HG03558 (cell line): ENCODE measurements around the gene TUBB.

Experiments used
- ATAC-seq: cut with Tn5 transposase; IDR thresholded peaks from one replicate; pipeline ENCODE4 v1.9.1; 2021; ENCODE audit warnings: moderate number of reproducible peaks; ENCODE audit not compliant: unreplicated experiment; ENCODE audit errors: extremely low read depth

The TUBB gene

DNA sequence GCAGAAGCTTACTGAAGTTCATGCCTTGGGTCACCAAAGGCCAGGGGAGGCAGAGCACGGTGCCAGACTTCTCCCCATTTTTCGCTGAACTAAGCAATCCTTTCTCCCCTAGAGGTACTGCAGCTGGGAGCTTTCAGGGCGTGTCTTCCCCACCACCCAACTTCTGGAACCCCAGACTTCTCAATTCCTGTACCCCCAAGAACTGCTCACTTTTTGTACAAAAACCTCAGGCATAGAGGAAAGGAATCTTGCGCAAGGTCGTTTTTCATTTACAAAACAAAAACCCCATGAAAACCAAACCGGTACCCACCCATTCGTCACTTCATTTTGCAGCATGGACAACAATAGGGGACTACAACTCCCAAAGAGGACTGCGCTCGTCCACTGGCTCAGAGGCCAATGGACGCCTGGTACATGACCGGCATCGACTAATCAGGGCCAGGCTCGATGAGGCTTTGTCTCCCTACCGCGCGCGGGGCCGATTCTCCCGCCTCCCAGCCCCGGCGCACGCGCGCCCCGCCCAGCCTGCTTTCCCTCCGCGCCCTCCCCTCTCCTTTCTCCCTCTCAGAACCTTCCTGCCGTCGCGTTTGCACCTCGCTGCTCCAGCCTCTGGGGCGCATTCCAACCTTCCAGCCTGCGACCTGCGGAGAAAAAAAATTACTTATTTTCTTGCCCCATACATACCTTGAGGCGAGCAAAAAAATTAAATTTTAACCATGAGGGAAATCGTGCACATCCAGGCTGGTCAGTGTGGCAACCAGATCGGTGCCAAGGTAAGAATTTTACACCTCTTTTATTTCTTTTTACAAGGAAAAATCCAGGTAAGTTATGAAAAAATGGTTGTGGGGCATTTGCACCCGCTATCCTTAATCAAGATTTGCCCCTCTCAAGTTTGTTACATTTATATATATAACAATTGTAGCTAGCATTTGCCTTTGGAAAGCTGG, at the start of gene TUBB:
Gene TUBB, plus strand, starts transcription at position 562 of the 947 bp plus-strand sequence. Its CDS starts 155 bp downstream, at position 717.
- ATAC-seq = no peak

DNA sequence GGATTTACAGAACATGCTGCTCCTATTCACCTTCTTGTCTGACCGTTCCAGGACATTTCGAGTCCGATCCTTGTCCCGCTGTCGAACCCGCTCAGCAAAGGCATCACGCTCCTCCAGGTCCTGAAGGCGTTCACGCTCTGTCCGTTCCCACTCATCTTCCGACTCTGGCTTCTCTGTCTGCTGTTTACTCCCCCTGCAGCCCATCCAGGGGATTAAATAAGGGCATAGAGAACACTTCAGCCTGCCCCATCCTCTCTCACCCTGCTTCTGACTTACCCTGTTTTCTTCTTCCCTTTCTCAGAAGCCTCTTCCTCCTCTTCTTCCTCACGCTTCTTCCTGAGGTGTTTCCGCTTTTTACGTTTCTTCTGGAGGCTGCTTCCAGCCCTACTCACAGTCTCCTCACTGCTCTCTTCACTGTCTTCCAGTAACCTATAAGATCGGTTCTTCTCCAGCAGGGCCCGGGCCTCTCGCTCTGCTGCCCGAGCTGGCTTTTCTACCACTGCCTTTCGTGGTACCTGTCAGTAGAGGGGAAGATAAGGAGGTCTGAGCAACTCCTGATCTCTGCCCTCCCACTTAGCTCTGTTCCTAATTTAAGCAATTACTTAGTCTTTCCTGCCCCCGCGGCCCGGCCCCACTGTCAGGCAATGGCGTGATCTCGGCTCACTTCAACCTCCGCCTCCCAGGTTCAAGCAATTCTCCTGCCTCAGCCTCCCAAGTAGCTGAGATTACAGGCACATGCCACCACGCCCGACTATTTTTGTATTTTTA, 49.2 kb upstream of the TUBB start:
- no peak for ATAC-seq

- no peak for ATAC-seq
These were observed 47.5 kb upstream of the TUBB start, which contains the start of gene DHX16 for GRCh38 chr6:30672445-30673253. Gene DHX16, minus strand, starts transcription at chr6:30673006. Its CDS starts 165 bp downstream, at chr6:30672841.

GRCh38 chr6:30676660-30677285, 43.4 kb upstream of the TUBB start:
- ATAC-seq = no peak

GRCh38 chr6:30678964-30679726, 41.0 kb upstream of the TUBB start:
- no peak for ATAC-seq

DNA sequence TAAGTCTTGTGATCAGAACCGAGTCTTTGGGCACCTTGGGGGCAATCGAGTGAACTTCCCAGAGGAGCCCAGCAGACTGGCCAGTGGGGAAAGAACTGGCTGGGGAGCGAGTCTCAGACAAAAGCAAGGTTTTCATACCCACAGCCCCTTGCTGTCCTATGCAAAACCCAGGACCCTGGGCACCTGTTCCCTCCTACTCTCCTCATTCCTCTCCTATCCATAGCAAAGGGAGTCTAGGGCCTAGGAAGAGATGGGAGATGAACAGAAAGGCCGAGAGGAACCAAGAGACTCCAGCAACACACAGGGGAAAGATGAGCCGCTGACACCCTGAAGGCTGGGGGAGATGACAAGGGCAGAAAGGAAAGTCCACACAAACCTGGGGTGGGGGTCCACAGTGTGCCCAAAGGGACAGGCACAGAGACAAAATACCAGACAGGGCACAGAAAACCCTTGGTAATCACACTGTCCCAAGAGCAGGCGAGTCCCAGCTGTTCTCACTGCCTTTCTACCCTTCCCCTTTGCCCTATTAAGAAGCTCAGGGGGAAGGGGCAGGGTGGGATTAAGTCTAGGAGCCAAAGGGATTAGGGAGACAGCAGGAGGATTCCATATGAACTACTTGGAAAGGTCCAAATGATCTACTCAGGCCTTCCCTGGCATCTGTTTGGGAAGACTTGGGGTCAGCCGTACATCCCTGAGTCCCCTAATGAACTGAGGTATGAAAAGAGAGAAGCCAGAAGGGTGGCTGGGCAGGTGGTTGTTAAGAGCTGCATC, 40.2 kb upstream of the TUBB start:
- no peak for ATAC-seq

GRCh38 chr6:30681766-30682142, 38.4 kb upstream of the TUBB start:
- no peak for ATAC-seq

DNA sequence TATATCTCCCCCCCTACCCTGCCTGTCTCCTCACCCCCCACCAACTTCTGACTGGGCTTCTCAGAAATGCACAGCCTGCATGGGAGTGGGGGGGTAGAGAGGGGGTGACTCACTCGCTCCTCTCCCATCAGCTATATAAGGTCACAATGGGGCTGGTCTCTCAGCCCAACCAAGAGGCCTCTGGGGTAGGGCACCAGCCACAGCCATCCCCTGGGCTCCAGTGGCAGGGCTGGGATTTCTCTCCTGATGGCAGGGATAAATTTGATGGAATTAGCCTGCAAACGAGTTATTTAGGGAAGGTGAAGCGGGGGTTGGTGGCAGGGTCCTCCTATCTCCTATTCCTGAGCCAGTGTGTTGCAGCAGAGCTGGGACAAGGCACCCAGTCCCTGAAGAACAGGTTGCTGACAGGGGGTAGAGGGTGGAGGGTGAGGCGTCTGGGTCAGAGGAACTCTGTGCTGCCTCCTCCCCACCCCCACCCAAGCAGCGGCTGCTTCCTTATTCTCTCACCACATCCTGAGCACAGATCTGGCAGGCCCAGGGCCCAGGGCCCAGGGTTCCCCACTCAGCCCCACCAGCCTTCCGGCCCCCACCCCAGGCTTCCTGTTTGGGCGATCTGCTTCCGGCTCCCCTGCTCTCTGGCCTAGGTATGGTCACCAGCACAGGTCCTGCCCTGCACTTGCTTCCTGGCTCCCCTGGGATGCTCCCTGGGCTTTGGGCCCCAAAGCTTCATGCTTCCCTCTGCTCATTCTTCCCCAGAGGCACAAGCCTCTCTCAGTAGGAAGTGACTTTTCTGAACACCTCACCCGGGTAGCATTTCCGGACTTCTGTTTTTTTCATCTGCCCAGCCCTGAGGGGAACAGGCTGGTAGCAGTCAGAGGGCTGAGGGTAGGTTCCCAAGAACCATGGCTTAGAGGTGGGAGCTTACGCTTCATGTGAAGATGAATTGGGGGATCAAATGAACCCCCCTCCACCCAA, 37.7 kb upstream of the TUBB start:
- no peak for ATAC-seq

GRCh38 chr6:30683183-30683979, 36.8 kb upstream of the TUBB start:
- ATAC-seq = no peak

DNA sequence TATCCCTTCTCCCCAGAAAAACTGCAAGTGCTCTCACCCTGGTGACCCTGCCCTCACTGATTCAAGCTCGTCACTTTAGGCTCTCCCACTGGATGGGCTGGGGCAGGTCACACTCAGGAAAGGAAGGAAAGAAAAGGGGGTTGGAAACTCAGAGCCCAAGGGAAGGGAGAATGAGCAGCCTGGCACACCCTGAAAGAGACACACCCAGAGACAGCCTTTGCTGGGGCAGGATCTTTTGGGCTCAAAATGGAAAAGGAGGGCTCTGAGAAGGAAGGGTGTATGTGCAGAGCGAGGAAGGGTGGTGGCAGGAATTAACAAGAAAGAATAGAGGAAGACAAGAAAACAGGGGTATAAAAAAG, 36.2 kb upstream of the TUBB start:
- ATAC-seq = no peak

GRCh38 chr6:30684386-30685156, 35.6 kb upstream of the TUBB start:
- ATAC-seq = no peak

GRCh38 chr6:30685157-30686008, 34.8 kb upstream of the TUBB start:
- no peak for ATAC-seq

DNA sequence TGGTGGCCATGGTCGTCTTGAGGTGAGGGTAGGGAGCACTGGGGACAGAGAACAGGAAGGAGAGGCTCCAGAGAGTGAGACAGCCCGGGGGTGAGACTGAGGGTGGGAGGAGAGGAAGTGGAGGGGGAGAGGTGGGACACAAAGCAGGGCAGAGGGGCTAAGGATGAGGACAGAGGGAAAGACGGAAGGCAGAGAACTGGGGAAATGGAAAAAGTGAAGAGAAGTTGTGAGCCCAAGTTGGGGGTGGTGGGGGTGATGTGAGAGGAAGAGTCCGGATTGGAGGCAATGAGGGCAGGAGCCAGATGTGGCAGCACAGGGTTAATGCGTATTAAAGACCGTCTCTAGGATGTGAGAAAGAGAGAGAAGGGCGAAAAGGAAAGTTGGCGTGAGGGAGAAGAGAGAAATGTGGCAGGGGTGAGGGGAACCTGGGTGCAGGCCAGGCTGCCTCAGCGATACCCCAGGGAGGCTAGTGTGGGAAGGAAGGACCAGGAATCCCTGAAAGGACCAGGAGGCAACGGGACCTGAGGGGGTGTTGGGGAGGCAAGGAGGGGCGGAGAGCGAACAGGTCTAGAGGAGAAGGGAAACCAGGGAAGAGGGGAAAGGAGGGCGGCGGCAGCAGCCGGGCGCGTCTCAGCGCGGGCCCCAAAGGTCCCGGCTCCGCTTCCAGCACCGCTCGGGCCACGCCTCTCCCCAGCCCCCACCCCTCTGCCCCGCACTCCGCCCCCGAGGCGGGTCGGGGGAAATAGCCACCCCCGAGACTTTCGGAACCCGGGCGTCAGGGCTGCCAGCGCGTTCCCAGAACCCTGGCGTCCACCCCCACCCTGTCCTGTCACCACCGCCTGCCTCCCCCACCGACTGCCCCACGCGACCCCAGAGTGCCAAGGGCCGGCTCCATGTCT, 33.9 kb upstream of the TUBB start, which contains the start of gene PPP1R18:
Gene PPP1R18, minus strand, starts transcription at position 637 of the 899 bp plus-strand sequence. Its CDS starts 627 bp downstream, at position 10.
- ATAC-seq = no peak
